A673 (cell line): Measurements from ENCODE around the gene HLCS. TPM values are rescaled to one million over a fixed set of nuclear protein-coding genes. Genes with fewer than 3 reads are reported as not detected.

Source experiments
- BruUV-seq: library from RNA; stranded (reverse); fragments of 400-500 nt; replicated peaks from 2 replicates; lab custom pipeline; 2021; lab: Mats Ljungman, UMichigan
- CTCF ChIA-PET: fragments of 300-600 bp; sonication (Branson Sonifier 250); formaldehyde crosslinking; loops from one replicate; lab custom pipeline; 2022; ENCODE audit warnings: antibody characterized with exemption; lab: Charles Lee
- POLR2A ChIA-PET: fragments of 300-600 bp; sonication (Branson Sonifier 250); formaldehyde crosslinking; loops from one replicate; lab custom pipeline; 2022; ENCODE audit warnings: antibody characterized with exemption; ENCODE audit not compliant: low non-redundant PET; lab: Charles Lee
- DNase-seq: peaks from one replicate; pipeline ENCODE4 v3.0.0-alpha.2; 2015; ENCODE audit warnings: low spot score
- H3K27ac ChIP-seq: fragments of 200-600 bp; sonication (generic); 2 replicates; pipeline ENCODE4 v1.5.1; 2016; ENCODE audit warnings: mixed run types, low read depth, mild to moderate bottlenecking, mixed read lengths, antibody characterized with exemption, low read length; ENCODE audit not compliant: poor library complexity, severe bottlenecking
- H3K27me3 ChIP-seq: fragments of 200-600 bp; sonication (generic); replicated peaks from 2 replicates; pipeline ENCODE4 v1.6.1; 2017; ENCODE audit warnings: mixed run types, low read depth, mild to moderate bottlenecking, mixed read lengths, antibody characterized with exemption, low read length; ENCODE audit not compliant: insufficient read depth, poor library complexity
- H3K36me3 ChIP-seq: fragments of 200-600 bp; sonication (generic); 2 replicates; pipeline ENCODE4 v1.6.1; 2016; ENCODE audit warnings: mixed run types, mild to moderate bottlenecking, mixed read lengths, antibody characterized with exemption, low read length; ENCODE audit not compliant: insufficient read depth, poor library complexity, severe bottlenecking
- H3K4me1 ChIP-seq: fragments of 200-600 bp; sonication (generic); 2 replicates; pipeline ENCODE4 v1.6.1; 2017; ENCODE audit warnings: mixed run types, mild to moderate bottlenecking, mixed read lengths, antibody characterized with exemption, low read length; ENCODE audit not compliant: insufficient read depth, poor library complexity, severe bottlenecking
- H3K4me3 ChIP-seq: fragments of 200-600 bp; sonication (generic); 2 replicates; pipeline ENCODE4 v1.5.1; 2016; ENCODE audit warnings: low read depth, mixed run types, mild to moderate bottlenecking, mixed read lengths, low read length; ENCODE audit not compliant: poor library complexity, severe bottlenecking
- H3K9me3 ChIP-seq: fragments of 200-600 bp; sonication (generic); 2 replicates; pipeline ENCODE4 v1.6.1; 2016; ENCODE audit warnings: mixed run types, low read depth, mild to moderate bottlenecking, mixed read lengths, antibody characterized with exemption, low read length; ENCODE audit not compliant: poor library complexity, severe bottlenecking
- CTCF ChIP-seq: fragments of 300-800, 200-600 bp; sonication (generic); conservative IDR thresholded peaks from 2 replicates; pipeline ENCODE4 v1.5.1; 2017; ENCODE audit warnings: low read depth, mild to moderate bottlenecking, antibody characterized with exemption, low read length, moderate library complexity, mixed read lengths
- EZH2 ChIP-seq: fragments of 200-600 bp; sonication (generic); IDR thresholded peaks from 2 replicates; pipeline ENCODE4 v1.6.1; 2017; ENCODE audit warnings: borderline replicate concordance, low read depth, mild to moderate bottlenecking, mixed read lengths, antibody characterized with exemption, low read length; ENCODE audit not compliant: poor library complexity, severe bottlenecking
- intact Hi-C: fragments of 100-400 bp; cut with micrococcal nuclease; formaldehyde crosslinking; loops from one replicate; pipeline ENCODE4 v1.10.0; 2022; ENCODE audit not compliant: unreplicated experiment
- total RNA-seq: library from RNA; stranded (reverse); gene quantifications from 2 replicates; pipeline ENCODE4 v1.2.3, GENCODE V29; 2021

Gene HLCS
- total RNA-seq, 1 experiment from 2014 or later, result 15.3 TPM

GRCh38 chr21:36773995-36774394 lies 192.5 kb downstream of the HLCS start:
- H3K9me3 ChIP-seq, result no peaks in the 10 kb centered on the region
- H3K27ac ChIP-seq, result no peak overlapping the region
- ChIA-PET CTCF (interaction anchor here (0.6 kb wide), 1 partner anchor 133 kb away, joined by 3 read pairs; no protein-coding TSS in a partner anchor), POLR2A (no interaction called here)
- intact Hi-C loops, result no loop called here
- DNase-seq, result no peak
- no peaks in the 10 kb centered on the region for H3K27me3 ChIP-seq
- no TSS peak for BruUV-seq
- no peaks in the 10 kb centered on the region for H3K36me3 ChIP-seq
- H3K4me1 ChIP-seq, result peaks cover 6% of the 10 kb centered on the region
- no peak overlapping the region for H3K4me3 ChIP-seq
- TF ChIP-seq CTCF (no peak), EZH2 (no peak)

GRCh38 chr21:36773117-36773516 lies 193.4 kb downstream of the HLCS start:
- Histone ChIP-seq H3K27ac (no peak overlapping the region), H3K9me3 (no peaks in the 10 kb centered on the region), H3K4me1 (peaks cover 6% of the 10 kb centered on the region), H3K36me3 (no peaks in the 10 kb centered on the region), H3K4me3 (no peak overlapping the region), H3K27me3 (no peaks in the 10 kb centered on the region)
- POLR2A ChIA-PET, result no interaction called here
- DNase-seq, result no peak
- intact Hi-C loops, result no loop called here
- CTCF ChIA-PET, result no interaction called here
- no peak for TF ChIP-seq EZH2
- no TSS peak for BruUV-seq

GRCh38 chr21:36769051-36769839 lies 197.2 kb downstream of the HLCS start:
- ChIA-PET CTCF (no interaction called here), POLR2A (no interaction called here)
- no TSS peak for BruUV-seq
- intact Hi-C loops, result no loop called here
- Histone ChIP-seq H3K36me3 (no peaks in the 10 kb centered on the region), H3K27ac (no peak overlapping the region), H3K9me3 (no peaks in the 10 kb centered on the region), H3K4me1 (peaks cover 6% of the 10 kb centered on the region), H3K4me3 (no peak overlapping the region), H3K27me3 (no peaks in the 10 kb centered on the region)
- TF ChIP-seq EZH2 (no peak), CTCF (no peak)
- no peak for DNase-seq

GRCh38 chr21:36768496-36768895 lies 198.0 kb downstream of the HLCS start:
- Histone ChIP-seq H3K4me1 (peaks cover 6% of the 10 kb centered on the region), H3K4me3 (no peak overlapping the region), H3K36me3 (no peaks in the 10 kb centered on the region), H3K27me3 (no peaks in the 10 kb centered on the region), H3K27ac (no peak overlapping the region), H3K9me3 (no peaks in the 10 kb centered on the region)
- TF ChIP-seq EZH2 (no peak), CTCF (no peak)
- BruUV-seq, result no TSS peak
- CTCF ChIA-PET, result no interaction called here
- intact Hi-C loops, result no loop called here
- POLR2A ChIA-PET, result no interaction called here
- no peak for DNase-seq
